Measurements from ENCODE around the gene JTB.

- TF ChIP-seq POLR2A (IDR thresholded peaks at IDR 0.05) (no peak), CTCF (IDR thresholded peaks at IDR 0.05 in 4 of 5, conservative IDR thresholded peaks at IDR 0.05 in 1 of 5) (no peak)
These were observed 10.1 kb upstream of the JTB start for GRCh38 chr1:153987621-153988020.

Measured in gastrocnemius medialis (tissue), 4 donors.